Kidney (tissue), 14 donors: Measurements from ENCODE around the gene CD226. TPM values are rescaled to one million over a fixed set of nuclear protein-coding genes. Genes with fewer than 3 reads are reported as not detected.

Source experiments
- DNase-seq, 5 donors: peaks; one replicate each; pipeline ENCODE4 v3.0.0-alpha.2; 2013 to 2020
- FAIRE-seq: peaks from 2 replicates; lab custom pipeline; 2012; peaks lifted over from hg19 to GRCh38; lab: Jason Lieb, UNC
- H3K27ac ChIP-seq, 2 donors: one replicate each; pipeline ENCODE4 v1.7.0; 2013; ENCODE audit warnings: low read depth in 2 of 2, low read length in 2 of 2, inconsistent platforms in 1 of 2
- H3K27me3 ChIP-seq: one replicate; pipeline ENCODE4 v1.7.1; 2013; ENCODE audit warnings: low read length, inconsistent platforms; ENCODE audit not compliant: control insufficient read depth, insufficient read depth
- H3K36me3 ChIP-seq, 3 donors: one replicate each; pipeline versions ENCODE4 v1.7.0 to v1.7.1; 2013; ENCODE audit warnings: low read length in 3 of 3, control low read depth in 1 of 3, inconsistent platforms in 1 of 3; ENCODE audit not compliant: insufficient read depth in 3 of 3, control insufficient read depth in 2 of 3
- H3K4me1 ChIP-seq, 3 donors: one replicate each; pipeline versions ENCODE4 v1.7.0 to v1.7.1; 2013; ENCODE audit warnings: low read length in 3 of 3, inconsistent platforms in 1 of 3, low read depth in 1 of 3; ENCODE audit not compliant: control insufficient read depth in 2 of 3, insufficient read depth in 2 of 3
- H3K4me3 ChIP-seq, 3 donors: one replicate each; pipeline versions ENCODE4 v1.7.0 to v1.8.1; 2013; ENCODE audit warnings: low read length in 3 of 3, control low read depth in 1 of 3, inconsistent platforms in 1 of 3
- H3K9ac ChIP-seq, 3 donors: one replicate each; pipeline versions ENCODE4 v1.7.0 to v1.7.1; 2013; ENCODE audit warnings: low read length in 3 of 3, control low read depth in 1 of 3, inconsistent platforms in 1 of 3
- H3K9me3 ChIP-seq, 3 donors: one replicate each; pipeline versions ENCODE4 v1.7.0 to v1.7.1; 2013; ENCODE audit warnings: low read length in 3 of 3, control low read depth in 1 of 3, inconsistent platforms in 1 of 3; ENCODE audit not compliant: control insufficient read depth in 2 of 3, insufficient read depth in 1 of 3
- intact Hi-C: fragments of 100-400 bp; cut with DNase I; formaldehyde crosslinking; loops from one replicate; pipeline ENCODE4 v1.11.1; 2022
- polyA plus RNA-seq: library from polyadenylated mRNA; stranded (reverse); fragments of 350-450 nt; fragmentation: Illumina TruSeq; extraction: RNeasy Lipid Tissue Mini Kit (QIAGEN cat#74804); gene quantifications from one replicate; pipeline ENCODE4 v1.2.3, GENCODE V29; 2014; ENCODE audit warnings: low read depth, low replicate concordance; ENCODE audit not compliant: insufficient read depth
- total RNA-seq: library from RNA; stranded (reverse); fragmentation: NEBNext Ultra II Directional; extraction: Animal tissue kit (Norgen Biotek cat#: 25700); gene quantifications from one replicate; pipeline ENCODE4 v1.2.1, GENCODE V29; 2021
- TF ChIP-seq, protein P1 (sequence below): IDR thresholded peaks from 3 replicates; pipeline ENCODE4 v1.5.1; 2012; ENCODE audit warnings: mild to moderate bottlenecking, moderate library complexity, borderline replicate concordance; ENCODE audit not compliant: insufficient read depth; ENCODE audit errors: extremely low read depth
- donor health status: control.
- donor health status: control.
- donor health status: control.
- donor health status: control.
- donor health status: control.
- donor health status: DM: yes; HTN: yes; CAD: no.
- donor health status: Normal renal cell carcinoma (clear cell type).

CD226 gene
- total and polyA plus RNA-seq, 2 donors from 2014 or later, result 0.28 to 5.0 TPM

DNA sequence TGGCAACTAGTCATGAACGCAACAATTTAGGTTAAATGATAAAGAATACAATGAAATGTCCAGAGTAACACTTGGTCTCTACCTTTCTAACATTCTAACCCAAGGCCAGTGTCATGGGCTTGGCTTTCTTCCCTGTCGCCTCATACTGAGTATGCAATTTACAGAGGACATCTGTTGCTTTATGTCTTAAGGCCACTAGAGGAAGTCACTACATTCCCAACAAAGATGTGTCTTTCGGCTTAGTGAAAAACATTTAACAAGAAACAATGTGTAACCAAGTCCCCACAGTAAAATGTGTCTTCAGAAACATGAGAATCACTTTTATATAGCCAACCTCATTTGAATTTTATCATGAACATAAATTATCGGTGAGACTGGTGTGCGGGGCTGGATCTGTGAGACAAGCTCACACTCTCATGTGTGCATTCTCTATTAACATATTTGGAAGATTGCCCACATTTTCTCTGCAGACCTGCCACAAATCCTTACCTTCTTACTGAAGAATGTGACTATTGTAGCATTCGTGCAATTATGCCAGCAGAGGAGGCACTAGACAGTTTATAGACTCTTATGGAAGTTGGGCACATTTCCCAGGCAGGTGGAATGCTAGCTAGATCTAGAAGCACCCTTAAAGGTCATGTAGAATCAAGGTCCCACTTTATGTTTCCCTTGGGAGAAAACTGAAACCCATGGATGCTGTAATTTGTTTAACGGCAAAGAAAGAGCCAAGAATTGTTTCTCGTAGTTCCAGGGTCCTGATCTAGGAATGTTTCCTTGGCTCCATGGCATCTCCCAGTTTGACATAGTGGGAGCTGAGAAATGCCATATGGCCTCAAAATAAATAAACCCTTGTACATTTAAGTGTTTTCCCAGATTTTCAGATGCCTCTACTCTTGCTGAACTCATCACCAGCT is 101.8 kb downstream of the CD226 start:
- Histone ChIP-seq H3K4me3 (no peak overlapping the region), H3K36me3 (no peaks in the 10 kb centered on the region), H3K9ac (no peak overlapping the region), H3K27me3 (no peaks in the 10 kb centered on the region), H3K4me1 (no peaks in the 10 kb centered on the region), H3K27ac (no peak overlapping the region), H3K9me3 (no peaks in the 10 kb centered on the region)
- DNase-seq (peak in 2 of 5 donors; percentile 16 to 55), FAIRE-seq (no peak)
- TF ChIP-seq, protein P1, sequence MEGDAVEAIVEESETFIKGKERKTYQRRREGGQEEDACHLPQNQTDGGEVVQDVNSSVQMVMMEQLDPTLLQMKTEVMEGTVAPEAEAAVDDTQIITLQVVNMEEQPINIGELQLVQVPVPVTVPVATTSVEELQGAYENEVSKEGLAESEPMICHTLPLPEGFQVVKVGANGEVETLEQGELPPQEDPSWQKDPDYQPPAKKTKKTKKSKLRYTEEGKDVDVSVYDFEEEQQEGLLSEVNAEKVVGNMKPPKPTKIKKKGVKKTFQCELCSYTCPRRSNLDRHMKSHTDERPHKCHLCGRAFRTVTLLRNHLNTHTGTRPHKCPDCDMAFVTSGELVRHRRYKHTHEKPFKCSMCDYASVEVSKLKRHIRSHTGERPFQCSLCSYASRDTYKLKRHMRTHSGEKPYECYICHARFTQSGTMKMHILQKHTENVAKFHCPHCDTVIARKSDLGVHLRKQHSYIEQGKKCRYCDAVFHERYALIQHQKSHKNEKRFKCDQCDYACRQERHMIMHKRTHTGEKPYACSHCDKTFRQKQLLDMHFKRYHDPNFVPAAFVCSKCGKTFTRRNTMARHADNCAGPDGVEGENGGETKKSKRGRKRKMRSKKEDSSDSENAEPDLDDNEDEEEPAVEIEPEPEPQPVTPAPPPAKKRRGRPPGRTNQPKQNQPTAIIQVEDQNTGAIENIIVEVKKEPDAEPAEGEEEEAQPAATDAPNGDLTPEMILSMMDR, result no peak
- intact Hi-C loops, result no loop called here

DNA sequence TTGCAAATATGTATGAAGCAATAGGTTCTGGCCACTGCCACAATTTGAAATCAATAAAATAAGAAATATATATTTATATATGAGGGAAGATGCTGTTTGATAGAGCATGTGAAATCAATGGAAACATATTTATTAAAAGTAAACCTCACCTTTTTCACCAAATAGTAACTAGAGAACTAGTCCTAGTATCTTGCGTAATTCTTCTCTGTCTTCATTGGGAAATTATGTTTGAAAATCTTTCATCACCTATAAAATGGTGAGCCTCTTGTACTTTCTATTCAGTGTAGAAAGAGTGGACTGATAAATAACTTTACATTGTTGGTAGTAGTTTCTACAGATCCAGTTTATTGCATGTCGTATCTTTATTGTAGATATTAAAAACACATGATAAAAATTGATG is 103.0 kb downstream of the CD226 start:
- intact Hi-C loops, result no loop called here

DNA sequence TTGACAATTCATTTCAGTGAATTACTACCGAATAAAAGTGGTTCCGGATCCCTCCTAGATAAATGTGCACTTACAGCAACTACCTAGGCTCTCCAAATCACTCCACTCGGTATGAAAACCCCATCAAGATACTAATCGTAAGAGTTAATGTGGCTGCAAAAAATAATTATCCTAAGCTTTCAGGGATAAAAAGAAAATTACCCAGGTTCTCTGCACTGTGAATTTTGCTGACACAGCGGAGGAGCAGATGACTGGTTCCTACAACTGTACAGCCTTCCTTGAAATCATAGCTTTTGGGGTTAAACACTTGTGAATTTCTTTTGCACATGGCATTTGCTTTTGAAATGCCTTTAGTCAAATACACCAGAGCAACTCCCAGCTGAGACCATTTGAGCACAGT is 104.7 kb downstream of the CD226 start:
- Histone ChIP-seq H3K27me3 (no peaks in the 10 kb centered on the region), H3K4me3 (no peak overlapping the region), H3K9ac (no peak overlapping the region), H3K9me3 (no peaks in the 10 kb centered on the region), H3K36me3 (no peaks in the 10 kb centered on the region), H3K27ac (no peak overlapping the region), H3K4me1 (no peaks in the 10 kb centered on the region)
- intact Hi-C loops, result no loop called here
- no peak for FAIRE-seq
- TF ChIP-seq, protein P1, result no peak
- no peak for DNase-seq

More for the DNA sequence above, 103.0 kb downstream of the CD226 start:
- H3K9me3 ChIP-seq, result no peaks in the 10 kb centered on the region
- no peak overlapping the region for H3K4me3 ChIP-seq
- H3K27ac ChIP-seq, result no peak overlapping the region
- H3K36me3 ChIP-seq, result no peaks in the 10 kb centered on the region
- TF ChIP-seq, protein P1, result no peak
- H3K27me3 ChIP-seq, result no peaks in the 10 kb centered on the region
- DNase-seq, result no peak
- H3K9ac ChIP-seq, result no peak overlapping the region
- no peak for FAIRE-seq
- H3K4me1 ChIP-seq, result no peaks in the 10 kb centered on the region
